NCI-H82 treated with DMSO at 0.1 percent for 48 hours (cell line): ENCODE results near the gene NDRG3.
"Not testable (repeated sequence)": the region's sequence is repeated elsewhere in the genome, so short reads cannot be mapped to it uniquely, and the experiment has no call there.

Source experiments
- DNase-seq: peaks from one replicate; lab custom pipeline; 2025; ENCODE audit not compliant: unreplicated experiment; lab: John Stamatoyannopoulos, UW

Gene NDRG3

DNA sequence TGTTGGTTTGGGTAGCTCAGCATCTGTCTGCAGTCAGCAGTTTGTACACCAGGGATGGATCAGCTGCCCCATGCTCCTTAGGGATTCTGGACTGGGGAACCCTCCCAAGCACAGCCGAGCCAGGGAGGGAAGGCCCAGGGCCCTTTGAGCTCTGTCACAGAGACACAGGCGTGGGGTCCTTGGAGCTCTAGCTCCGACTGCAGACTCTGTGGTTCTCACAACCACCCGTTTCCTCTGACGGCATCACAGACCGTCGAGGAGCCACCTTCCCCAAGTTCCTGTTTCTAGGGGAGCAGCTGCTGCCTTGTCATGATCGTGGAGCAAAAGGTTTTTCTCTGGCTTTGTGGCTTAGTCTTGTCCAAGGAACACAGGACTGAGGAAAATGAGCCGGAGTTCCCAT is 99.9 kb downstream of the NDRG3 start, which contains the start of gene SLA2:
SLA2 (minus strand) TSS at position 199 of the 400 bp plus-strand sequence. CDS start 4,861 bp downstream, outside the sequence.
- no peak for DNase-seq

DNA sequence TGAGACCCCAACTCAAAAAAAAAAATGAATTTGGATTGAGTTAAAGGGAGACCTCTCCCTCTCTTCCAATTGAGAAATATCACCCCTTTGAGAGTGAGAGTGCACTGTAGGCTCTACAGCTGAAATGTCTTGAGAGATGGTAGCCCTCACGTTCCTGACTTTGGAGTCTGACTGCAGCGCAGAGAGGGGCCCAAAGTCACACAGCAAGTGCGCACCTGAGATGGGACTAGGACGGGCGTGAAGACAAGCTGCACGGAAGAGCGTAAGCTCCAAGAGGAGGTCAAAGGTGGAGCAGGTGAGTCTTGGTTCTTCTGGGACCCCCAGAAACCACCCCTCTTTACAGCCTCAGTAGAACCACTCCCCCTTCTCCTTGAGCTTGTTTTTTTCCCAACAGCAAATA is 100.5 kb downstream of the NDRG3 start:
- no peak for DNase-seq

DNA sequence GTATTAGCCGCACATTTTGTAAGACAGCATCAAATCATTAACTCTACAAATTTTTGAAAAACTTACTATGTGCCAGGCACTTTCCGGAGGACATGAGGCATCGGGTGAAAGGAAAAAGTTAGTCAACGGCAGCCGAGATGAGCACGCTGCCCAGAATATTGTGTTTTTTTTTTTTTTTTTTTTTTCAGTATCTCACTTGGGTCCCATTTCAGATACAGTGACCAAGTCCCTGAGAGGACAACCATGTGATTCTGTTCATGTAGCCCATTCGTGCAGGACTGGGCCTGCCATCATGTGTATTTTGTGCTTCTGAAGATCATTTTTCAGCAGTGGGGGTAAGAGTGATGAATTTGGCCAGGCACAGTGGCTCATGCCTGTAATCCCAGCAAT is 101.2 kb downstream of the NDRG3 start:
- no peak for DNase-seq

DNA sequence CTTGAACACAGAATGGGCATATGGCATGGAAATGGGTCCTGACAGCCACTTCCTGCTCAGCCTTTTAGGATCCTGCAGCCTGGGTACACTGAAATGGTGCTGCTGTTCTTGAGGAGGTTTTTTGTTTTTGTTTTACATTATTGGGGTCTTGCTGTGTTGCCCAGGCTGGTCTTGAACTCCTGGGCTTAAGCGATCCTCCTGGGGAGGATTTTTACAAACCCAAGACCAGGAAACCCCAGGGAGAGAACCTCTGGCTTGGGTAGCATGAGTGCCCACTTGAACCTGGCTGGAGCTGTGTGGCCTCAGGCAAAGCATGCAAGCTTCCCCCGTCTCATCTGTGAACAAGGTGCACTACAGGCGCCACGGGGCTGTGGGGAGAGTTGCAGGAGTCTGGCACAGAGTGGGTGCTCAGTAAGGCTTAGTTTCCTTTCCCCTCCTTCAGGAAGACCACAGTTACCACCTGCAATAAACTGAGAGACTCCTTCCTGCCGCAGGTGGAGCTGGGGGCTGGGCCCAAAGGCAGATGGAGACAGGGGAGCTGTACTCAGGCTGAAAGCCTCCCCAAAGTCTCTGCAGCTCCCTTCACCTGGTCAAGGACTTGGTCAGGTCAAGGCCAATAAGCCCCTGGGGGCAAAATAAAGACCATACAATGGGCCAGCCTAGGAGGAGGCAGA is 101.7 kb downstream of the NDRG3 start:
- no peak for DNase-seq

DNA sequence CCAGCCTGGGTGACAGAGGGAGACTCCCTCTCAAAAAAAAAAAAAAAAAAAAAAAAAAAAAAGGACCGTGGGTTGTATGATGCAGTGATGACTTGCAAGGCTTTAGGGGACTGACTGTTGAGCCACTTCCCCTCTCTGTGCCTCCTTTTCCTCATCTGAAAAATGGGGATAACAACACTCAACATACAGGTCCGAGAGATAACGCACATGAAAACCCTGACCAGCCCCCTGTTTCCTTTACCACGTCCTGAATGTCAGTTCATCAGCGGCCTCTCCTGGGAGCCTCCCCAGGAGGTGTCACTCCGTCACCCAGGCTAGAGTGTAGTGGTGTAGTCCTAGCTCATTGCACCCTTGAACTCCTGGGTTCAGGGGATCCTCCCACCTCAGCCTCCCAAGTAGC is 103.8 kb downstream of the NDRG3 start:
- no peak for DNase-seq

DNA sequence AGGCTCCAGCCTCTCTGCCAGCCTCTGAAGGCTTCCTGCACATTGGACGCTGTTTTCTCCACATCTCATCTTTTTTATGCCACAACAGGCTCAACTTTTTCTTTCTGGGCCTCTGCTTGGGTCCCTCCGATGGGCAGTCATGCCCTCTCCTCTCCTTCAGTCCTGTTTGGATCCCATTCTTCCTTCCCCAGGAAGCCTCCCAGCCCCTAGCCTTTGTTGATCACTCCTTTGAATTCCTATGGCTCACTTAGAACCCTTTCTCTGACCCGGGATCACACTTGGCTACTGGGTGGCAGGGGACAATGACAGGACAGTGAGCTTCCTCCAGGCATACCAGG is 104.4 kb downstream of the NDRG3 start:
- DNase-seq: no peak

DNA sequence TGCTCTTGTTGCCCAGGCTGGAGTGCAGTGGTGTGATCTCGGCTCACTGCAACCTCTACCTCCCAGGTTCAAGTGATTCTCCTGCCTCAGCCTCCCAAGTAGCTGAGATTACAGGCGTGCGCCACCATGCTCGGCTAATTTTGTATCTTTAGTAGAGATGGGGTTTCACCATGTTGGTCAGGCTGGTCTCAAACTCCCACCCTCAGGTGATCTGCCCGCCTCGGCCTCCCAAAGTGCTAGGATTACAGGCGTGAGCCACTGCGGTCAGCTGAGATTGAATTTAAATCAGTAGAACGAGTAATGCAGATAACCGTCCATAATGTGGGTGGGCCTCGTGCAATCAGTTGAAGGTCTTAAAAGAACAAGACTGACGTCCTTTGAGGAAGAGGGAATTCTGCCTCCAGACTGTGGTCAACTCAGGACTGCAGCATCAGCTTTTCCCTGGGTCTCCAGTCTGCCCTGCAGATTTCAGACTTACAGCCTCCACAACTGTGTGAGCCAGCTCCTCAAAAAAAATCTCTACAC is 107.0 kb downstream of the NDRG3 start:
- DNase-seq: not testable (repeated sequence)

DNA sequence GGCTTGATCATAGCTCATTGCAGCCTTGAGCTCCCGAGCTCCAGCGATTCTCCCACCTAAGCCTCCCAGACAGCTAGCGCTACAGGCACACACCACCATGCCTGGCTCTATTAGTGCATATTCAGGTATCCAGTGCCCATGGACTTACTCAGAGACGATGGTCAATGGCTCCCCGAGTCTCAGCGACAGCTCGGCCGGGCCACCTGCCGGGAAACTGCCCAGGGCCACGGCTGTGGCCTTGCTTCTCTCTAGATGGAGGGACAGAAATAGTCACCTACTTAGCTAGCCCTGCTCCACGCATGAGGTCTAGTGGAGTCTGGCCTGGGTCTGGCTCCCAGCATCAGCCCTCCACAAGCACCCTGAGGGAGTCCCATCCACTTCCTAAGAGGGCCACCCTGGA is 111.5 kb downstream of the NDRG3 start:
- no peak for DNase-seq

DNA sequence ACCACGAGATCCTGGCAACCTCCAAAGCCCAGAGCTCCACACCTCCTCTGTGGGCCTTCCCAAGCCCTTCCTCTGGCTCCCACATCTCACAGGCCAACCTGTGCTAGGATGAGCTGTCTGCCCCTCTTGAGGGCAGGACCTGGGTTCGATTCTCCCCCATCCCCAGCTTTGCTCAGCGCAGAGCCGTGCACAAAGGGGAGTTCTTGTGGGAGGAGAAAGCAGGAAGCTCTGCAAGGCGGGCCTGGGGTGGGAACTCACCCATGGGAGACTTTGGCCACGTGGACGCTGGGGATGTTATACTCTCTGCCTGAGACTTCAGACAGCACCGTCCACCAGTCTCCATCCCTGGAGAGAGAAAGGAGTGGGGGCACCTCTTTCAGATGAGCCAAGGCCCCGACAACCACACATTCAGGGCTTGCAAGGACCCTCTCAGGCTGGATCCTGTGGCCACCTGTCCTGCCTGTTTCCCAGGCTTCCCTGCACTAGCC is 112.6 kb downstream of the NDRG3 start:
- no peak for DNase-seq

DNA sequence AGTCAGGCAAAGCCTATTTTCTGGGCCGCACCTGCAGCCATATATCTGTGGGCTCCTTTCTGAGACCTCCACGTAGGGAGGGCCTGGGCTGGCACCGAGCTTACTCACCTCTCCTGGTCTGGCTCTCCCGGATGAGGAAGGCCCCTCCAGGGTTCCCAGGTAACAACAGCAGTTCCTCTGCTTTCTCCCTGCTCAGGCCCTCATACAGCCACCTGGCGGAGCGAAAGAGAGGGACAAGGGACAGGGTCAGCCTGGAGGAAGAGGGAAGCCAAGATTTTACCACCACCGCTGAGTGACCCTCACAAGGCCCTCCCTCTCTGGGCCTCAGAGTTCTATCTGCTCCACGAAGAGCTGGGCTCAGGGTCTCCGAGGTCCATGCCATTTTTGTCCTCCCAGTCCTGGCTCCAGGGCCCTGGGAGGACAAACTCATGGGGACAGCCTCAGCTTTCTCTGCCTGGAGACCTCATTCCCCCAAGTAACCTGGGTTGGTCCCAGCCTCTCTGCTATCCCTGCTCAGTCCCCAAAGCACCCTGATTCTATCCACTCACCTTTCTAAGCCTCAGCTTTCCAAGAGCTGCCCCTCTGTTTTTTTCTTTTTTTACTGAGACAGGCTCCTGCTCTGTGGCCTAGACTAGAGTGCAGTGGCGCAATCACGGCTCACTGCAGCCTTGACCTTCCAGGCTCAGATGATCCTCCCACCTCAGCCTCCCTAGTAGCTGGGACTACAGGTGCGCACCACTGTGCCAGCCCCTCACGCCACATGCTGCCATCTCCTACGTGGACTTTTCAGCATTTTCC is 113.2 kb downstream of the NDRG3 start:
- DNase-seq: no peak

DNA sequence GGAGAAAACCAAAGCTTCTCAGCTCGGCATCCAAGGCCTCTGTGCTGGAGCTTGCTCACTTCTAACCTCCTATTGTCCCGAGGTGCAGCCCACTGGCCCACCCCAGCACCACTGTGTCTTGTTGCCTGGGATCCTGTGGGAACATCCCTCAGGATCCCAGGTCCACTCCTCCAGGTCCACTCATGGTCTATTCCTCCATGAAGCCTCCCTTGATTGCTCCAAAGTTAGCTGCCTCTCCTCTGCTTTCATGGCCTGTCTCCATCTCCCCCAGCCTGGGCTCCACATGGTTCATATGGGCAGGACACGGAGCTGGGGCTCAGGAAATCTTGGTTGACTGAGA is 113.8 kb downstream of the NDRG3 start:
- no peak for DNase-seq

DNA sequence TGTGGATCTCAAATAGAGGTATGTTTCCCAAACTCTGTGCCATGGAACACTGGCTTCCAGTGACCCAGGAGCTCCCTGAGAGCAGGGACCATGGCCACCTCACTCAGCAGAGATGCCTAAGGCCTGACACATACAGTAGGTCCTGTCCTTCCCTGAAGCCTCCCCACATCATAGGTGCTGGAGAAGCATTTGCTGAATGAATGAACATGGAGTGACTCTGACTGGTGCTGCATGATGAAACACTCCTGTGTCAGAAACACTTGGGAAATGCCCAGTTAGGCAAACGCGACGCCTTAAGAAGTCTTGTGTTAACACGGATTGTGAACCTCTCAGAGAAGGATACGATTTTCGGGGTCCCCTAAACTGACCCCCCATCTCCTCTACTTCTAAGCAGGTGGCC is 114.2 kb downstream of the NDRG3 start:
- DNase-seq: no peak

DNA sequence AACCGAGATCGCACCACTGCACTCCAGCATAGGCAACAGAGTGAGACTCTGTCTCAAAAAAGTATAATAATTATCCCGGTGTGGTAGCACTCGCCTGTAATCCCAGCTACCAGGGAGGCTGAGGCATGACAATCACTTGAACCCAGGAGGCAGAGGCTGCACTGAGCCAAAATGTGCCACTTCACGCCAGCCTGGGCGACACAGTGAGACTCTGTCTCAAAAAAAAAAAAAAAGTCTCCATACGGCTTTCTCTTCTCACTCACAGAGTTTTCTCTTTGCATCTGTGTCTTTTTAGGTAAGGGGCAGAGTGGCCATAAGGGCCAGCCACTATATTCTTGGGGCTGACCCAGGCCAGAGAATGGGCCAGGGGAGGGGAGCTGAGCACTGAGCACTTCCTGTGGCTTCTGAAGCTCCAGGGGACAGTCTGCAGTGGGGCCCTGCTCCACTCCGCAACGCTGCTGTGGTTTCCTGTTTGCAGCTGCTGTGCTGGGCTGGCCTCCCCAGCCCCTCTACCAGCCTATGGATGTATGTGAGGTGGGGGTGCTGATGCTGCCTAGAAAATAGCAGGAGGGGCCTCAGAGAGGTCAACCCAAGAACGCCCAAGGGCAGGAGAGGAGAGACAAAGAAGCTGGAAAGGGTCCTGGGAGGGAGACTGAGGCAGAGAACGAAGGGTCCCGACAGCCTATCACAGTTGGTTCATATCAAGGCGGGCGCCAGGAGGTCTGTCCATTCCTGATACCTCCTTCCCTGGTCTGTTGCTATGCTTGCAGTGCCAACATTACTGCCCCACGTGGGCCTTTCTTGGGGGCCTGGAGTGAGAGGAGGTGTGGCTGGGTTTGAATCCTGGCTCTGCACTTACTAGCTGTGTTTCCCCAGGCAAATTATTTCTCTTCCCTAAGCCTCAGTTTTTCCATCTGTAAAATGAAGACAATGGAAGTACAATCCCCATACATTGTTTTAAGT is 115.9 kb downstream of the NDRG3 start:
- DNase-seq: no peak

DNA sequence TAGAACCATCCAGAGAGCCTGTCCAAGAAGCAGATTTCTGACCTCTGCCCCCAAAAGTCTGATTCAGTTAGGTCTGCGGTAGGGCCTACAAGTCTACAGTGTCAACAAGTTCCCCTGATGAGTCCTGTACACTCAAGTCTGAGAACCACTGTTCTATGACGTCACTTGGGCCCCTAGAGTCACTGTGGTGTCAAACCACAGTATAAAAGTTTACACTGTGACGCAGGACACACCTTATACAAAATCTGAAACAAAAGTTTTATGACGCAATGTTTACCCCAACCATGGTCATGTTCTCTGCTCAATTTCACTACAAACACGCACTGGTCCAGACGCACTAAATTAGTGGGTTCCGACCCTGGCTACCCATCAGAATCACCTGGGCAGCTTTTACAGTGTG is 117.8 kb downstream of the NDRG3 start:
- DNase-seq: no peak

DNA sequence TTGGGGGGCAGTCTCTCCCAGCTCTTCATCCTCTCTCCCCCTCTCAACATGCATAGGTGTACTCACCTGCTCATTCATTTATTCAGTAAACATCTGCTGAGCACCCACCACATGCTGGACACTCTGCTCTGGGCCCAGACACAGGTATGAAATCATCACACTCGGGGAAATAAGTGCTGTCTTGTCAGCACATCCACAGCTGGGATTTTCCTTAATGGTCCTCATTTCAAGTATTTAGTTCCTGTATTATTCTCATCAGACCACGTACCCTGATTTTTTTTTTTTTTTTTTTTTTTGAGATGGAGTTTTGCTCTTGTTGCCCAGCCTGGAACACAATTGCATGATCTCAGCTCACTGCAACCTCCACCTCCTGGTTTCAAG is 121.0 kb downstream of the NDRG3 start:
- no peak for DNase-seq

DNA sequence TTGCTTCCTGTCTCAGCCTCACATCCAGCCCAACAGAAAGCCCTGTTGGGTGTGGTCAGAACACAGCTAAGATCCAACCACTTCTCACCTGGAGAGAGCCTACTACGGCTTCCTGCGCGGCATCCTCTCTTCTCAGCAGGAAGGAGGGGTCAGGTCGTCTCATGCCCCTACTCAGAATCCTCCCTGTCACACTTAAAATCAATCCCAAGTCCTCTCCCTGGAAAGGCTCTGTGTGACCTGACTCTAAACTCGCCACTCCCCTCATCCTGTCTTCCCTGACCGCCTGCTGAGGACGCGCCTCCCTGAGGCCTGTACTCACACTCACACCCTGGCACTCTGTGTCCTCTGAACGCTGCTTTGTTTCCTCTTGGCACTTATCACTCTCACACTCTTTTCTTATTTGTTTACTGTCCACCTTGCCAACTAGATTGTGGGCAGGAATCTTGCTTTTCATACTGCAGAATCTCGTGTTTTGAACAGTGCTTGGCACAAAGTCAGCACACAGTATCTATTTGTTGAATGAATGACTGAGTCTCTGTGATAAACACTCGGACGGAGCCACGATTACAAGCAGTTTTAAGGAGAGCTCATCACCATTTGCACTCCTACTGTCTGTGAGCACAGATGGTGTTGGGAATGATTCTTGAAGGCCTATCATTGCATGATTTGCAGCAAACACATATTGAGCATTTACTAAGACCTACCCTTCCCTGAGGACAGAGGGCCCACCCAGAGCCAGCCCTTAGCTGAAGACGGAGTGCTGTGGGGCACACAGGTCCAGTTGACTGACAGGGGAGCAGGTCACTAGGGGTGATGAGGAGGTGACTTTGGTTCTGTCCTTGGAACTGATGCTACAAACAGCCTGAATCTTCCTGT is 121.6 kb downstream of the NDRG3 start:
- DNase-seq: no peak

DNA sequence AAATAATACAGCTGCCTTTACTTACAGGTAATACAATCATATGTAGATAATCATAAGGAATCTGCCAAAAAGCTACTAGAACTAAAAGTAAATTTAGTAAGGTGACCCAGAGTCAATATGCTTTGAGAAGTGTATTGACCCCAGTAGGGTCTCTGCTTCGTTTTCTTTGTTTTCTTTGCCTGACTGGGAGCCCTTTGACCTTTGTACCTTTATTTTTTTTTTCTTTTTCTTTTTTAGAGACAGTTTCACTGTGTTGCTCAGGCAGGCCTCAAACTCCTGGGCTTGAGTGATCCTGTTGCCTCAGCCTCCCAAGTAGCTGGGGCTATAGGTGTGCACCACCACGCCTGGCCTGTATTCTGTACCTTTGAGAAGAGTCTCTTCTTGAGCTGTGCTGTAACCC is 122.4 kb downstream of the NDRG3 start:
- DNase-seq: no peak

DNA sequence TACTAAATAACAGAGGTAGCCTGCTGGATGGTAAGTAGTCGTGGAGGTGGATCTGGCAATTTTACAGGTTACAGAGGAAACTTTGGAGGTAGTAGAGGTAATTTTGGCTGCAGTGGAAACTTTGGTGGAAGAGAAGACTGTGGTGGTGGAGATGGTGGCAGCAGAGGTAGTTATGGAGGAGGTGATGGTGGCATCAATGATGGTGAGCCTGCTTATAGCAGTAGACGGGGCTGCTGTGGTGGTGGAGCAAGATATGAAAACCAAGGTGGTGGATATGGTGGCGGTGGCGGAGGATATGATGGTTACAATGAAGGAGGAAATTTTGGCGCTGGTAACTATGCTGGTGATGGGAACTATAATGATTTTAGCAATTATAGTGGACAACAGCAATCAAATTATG is 125.0 kb downstream of the NDRG3 start:
- no peak for DNase-seq

DNA sequence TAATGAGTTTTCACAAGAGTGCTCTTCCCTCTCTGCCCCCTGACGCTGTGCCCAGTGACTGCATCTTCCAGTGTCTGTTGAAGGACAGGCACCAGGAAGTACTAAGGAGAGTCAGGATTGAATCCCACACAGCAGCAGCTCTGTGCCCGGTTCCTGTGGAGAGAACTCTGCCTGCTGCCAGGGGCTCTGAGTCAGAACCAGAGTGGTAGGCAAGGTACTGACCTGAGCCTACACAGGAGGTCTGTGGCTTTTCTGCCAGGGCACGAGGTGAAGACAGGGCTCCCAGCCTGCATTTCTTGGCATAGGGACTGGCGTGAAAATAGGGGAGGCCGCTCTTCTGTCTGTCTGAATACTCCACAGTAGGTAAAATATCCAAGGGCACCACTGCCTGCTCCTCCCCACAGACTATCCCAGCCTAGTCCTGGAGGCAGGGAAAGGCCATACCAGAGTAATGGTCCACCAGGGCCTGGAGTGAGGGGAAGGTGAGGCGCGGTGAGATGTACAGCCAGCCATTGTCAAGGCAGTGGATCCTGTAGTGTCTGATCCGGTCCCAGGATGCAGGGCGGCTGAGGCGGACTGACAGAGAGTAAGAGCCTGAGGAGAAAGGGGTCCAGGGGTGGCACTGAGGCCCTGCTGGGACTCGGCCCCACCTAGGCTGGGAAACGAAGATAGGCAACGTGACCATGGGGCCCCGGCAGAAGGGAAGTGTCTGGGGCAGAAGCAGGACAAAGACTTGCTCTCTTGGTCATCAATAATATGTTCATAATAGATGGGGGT is 130.9 kb downstream of the NDRG3 start:
- no peak for DNase-seq

DNA sequence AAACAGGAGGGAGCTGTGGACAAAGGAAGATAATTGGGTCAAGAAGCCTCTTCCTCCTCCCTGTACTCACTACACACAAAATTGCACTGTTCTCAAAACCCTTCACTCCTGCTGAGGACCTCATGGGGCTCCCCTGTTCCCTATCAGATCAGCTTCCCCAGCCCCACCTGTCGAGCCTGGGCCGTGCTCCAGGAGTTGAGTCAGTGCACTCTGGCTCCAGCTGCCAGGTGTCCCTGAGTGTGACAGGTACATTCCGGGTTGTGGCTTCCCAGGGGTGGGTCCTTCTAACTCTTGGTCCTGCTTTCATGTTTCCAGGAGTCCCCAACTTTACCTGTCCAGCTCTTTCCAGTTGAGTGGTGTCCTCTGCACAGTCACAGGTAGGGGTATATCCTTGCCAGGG is 131.9 kb downstream of the NDRG3 start:
- DNase-seq: no peak
